ENCODE measurements around the gene PA2G4.
A peak's percentile ranks its signal among the peaks of the same experiment; 100 is the strongest.
"Not testable (repeated sequence)": the region's sequence is repeated elsewhere in the genome, so short reads cannot be mapped to it uniquely, and the experiment has no call there.

PA2G4 gene

DNA sequence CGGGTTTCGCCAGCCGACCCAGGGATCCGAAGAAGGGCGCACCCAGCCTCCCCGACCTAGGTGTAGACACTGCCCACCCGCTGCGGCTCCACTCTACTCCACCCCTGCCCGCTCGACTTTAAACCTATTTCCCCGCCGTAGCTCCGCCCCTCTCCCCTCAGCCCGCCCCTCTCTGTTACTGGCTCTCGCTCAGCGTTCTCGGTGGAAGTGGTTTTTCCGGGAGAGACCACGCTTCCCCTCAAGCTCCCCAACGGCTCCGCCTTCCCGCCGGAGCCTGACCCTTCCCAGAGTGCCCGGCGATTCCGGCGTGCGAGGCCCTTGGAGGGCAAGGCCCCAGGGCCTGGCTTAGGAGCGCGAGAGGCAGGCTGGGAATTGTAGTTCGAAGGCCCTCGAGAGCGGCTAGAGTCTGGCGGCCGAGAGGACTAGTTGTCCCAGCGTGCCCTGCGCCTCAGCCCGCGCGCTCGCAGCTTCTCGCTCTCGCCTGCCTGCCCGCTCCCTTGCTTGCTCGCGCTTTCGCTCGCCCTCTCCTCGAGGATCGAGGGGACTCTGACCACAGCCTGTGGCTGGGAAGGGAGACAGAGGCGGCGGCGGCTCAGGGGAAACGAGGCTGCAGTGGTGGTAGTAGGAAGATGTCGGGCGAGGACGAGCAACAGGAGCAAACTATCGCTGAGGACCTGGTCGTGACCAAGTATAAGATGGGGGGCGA is at the start of gene PA2G4:
Gene PA2G4 (plus strand): TSS at position 451 of the 706 bp plus-strand sequence. CDS start 179 bp downstream, at position 630.
- TF ChIP-seq ZNF274 (IDR thresholded peaks at IDR 0.05; ENCODE audit: low read depth, low read length), result no peak
- H3K4me3 ChIP-seq (ENCODE audit: low read length), result peak within 1 kb of the TSS; percentile 81

DNA sequence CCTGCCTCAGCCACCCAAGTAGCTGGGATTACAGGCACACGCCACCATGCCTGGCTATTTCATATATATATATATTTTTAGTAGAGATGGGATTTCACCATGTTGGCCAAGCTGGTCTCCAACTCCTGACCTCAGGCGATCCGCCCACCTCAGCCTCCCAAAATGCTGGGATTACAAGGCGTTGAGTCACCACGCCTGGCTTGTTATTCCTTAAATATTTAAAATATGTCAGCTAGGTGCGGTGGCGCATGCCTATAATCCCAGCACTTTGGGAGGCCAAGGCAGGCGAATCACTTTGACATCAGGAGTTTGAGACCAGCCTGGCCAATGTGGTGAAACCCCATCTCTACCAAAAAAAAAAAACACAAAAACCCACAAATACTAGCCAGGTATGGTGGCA is 44.4 kb upstream of the PA2G4 start:
- H3K4me3 ChIP-seq (ENCODE audit: low read length), result not testable (repeated sequence)

DNA sequence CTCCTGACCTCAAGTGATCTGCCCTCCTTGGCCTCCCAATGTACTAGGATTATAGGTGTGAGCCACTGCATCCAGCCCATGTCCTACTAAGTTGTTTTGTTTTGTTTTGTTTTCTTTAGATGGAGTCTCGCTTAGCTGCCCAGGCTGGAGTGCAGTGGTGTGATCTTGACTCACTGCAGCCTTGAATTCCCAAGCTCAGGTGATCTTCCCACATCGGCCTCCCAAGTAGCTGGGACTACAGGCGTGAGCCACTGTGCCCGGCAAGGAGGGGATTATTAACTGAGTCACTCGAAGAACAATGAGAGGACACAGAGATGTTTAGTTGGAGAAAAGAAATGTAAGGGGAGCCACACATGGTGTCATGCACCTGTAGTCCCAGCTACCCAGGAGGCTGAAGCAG is 42.4 kb upstream of the PA2G4 start:
- H3K4me3 ChIP-seq (ENCODE audit: low read length), result no peak overlapping the region
- no peak for TF ChIP-seq ZNF274 (IDR thresholded peaks at IDR 0.05; ENCODE audit: low read depth, low read length)

DNA sequence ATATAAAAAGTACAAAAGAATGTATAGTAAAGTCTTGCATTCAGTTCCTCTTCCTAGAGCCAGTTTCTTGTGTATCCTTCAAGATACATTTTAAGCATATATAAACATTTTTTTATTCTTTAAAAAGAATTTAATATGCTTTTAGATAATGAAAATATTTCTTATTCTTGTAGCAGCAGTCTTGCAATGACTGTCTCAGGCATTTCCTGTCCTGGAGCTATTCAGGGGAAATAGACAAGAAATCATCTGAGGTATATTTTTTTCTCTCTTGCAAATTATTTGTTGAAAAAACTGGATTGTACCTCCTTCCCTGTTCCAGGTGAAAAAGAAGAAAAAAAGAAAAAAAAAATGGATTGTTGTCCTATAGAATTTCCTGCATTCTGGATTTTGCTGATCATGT is 41.4 kb upstream of the PA2G4 start:
- no peak overlapping the region for H3K4me3 ChIP-seq (ENCODE audit: low read length)
- no peak for TF ChIP-seq ZNF274 (IDR thresholded peaks at IDR 0.05; ENCODE audit: low read depth, low read length)

DNA sequence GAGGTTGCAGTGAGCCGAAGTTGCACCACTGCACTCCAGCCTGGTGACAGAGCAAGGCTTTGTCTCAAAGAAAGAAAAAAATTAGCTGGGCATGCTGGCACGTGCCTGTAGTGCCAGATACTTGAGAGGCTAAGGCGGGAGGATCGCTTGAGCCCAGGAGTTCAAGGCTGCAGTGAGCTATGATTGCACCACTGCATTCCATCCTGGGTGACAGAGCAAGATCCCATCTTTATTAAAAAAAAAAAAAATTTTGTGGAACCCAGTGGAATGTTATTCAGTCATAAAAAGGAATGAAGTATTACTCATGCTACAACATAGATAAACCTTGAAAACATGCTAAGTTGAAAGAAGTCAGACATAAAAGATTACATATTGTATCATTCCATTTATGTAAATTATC is 32.7 kb upstream of the PA2G4 start:
- no peak for TF ChIP-seq ZNF274 (IDR thresholded peaks at IDR 0.05; ENCODE audit: low read depth, low read length)
- no peak overlapping the region for H3K4me3 ChIP-seq (ENCODE audit: low read length)

DNA sequence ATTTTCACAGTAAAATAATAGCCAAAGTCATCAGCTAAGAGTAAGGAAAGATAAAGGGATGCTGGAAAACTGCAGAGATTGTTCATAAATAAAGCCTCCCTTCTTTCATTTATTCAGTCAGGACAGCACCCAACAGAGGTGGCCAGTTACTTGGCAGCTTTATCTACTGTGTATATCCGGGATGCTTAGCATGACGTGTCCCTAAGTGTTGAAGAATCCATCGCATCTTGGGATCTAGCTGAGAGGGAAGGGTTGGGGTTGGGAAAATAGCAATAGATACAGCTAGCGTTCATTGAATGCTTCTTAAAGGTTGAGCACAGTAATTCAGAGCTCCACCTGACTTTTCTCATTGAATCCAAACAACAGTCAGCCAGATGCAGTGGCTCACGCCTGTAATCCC is 30.0 kb upstream of the PA2G4 start:
- no peak overlapping the region for H3K4me3 ChIP-seq (ENCODE audit: low read length)
- TF ChIP-seq ZNF274 (IDR thresholded peaks at IDR 0.05; ENCODE audit: low read depth, low read length), result no peak

DNA sequence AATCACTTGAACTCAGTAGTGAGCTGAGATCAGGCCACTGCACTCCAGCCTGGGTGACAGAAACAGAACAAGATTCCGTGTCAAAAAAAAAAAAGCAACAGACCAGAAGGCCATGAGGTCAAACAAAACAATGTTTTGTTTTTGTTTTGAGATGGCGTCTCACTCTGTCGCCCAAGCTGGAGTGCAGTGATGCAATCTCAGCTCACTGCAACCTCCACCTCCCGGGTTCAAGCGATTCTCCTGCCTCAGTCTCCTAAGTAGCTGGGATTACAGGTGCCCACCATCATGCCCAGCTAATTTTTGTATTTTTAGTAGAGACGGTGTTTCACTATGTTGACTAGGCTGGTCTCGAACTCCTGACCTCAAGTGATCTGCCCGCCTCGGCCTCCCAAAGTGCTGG is 26.4 kb upstream of the PA2G4 start:
- H3K4me3 ChIP-seq (ENCODE audit: low read length), result not testable (repeated sequence)

DNA sequence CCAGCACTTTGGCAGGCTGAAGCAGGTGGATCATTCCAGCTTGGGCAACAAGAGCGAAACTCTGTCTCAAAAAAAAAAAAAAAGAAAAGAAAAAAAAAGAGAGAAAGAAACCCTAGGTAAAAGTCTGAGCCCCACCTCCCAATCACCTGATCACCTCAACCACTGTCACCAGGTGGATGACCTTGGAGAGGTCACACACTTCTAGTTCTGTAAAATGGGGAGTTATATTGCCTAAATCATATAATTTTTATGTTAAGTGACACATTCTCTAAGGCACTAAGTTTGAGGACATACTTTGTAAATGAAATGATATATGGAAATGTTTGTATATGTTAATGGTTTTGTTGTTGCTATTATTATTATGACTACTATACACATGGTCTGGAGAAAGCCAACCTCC is 25.9 kb upstream of the PA2G4 start:
- TF ChIP-seq ZNF274 (IDR thresholded peaks at IDR 0.05; ENCODE audit: low read depth, low read length), result no peak
- no peak overlapping the region for H3K4me3 ChIP-seq (ENCODE audit: low read length)

DNA sequence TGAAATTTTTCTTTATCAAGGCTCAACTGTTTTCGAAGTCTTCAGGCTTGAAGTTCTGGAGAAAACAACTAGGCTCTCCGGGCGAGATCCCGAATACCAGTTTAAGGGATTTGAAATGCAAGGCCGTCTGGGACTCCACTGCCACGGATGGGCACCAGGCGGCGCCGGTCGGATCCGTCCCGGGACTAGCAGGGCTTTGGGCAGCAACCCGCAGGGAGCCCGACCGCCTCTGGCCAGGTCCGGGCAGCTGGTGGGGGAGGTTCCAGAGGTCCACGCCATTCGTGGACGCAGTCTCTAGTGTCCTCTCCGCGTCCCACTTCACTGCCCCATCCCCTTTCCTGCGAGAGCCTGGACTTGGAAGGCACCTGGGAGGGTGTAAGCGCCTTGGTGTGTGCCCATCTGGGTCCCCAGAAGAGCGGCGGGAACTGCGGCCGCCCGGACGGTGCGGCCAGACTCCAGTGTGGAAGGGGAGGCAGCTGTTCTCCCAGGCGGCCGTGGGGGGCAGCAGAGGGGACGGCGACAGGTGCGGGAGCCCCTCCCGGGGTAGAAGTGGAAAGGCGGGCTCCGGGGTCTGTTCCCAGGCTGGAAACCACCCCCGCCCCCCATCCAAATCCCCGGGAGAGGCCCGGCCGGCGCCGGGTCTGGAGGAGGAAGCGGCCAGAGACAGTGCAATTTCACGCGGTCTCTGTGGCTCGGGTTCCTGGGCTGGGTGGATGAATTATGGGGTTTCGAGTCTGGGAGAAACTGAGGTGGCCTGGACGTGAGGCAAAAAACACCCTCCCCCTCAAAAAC is 25.2 kb upstream of the PA2G4 start:
- peak overlapping the region; percentile 45; the same call in 1 of the 2 replicates for H3K4me3 ChIP-seq (ENCODE audit: low read length)
- TF ChIP-seq ZNF274 (IDR thresholded peaks at IDR 0.05; ENCODE audit: low read depth, low read length), result no peak

DNA sequence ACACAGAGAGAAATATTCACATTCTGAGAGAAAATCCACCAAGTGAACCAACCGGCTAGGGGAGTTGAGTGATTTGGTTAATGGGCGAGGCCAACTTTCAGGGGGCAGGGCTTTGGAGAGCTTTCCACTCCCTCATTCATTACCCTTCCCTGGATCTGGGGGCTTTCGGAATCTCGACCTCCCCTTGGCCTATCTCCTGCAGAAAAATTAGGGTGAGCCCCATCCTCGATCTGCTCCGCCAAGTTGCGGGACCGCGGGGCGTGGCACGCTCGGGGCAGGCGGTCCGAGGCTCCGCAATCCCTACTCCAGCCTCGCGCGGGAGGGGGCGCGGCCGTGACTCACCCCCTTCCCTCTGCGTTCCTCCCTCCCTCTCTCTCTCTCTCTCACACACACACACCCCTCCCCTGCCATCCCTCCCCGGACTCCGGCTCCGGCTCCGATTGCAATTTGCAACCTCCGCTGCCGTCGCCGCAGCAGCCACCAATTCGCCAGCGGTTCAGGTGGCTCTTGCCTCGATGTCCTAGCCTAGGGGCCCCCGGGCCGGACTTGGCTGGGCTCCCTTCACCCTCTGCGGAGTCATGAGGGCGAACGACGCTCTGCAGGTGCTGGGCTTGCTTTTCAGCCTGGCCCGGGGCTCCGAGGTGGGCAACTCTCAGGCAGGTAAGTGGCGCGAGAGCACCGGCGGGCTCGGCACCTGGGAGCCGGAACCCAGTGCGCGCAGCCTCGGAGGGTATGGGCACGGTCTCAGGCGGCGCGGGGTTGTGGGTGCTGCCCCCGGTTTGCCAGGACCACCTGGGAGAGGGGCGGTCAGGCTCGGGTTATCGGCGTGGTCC is 24.4 kb upstream of the PA2G4 start, which contains the start of gene ERBB3:
Gene ERBB3 (plus strand): TSS at position 443 of the 833 bp plus-strand sequence. CDS start 136 bp downstream, at position 579.
- no peak for TF ChIP-seq ZNF274 (IDR thresholded peaks at IDR 0.05; ENCODE audit: low read depth, low read length)

DNA sequence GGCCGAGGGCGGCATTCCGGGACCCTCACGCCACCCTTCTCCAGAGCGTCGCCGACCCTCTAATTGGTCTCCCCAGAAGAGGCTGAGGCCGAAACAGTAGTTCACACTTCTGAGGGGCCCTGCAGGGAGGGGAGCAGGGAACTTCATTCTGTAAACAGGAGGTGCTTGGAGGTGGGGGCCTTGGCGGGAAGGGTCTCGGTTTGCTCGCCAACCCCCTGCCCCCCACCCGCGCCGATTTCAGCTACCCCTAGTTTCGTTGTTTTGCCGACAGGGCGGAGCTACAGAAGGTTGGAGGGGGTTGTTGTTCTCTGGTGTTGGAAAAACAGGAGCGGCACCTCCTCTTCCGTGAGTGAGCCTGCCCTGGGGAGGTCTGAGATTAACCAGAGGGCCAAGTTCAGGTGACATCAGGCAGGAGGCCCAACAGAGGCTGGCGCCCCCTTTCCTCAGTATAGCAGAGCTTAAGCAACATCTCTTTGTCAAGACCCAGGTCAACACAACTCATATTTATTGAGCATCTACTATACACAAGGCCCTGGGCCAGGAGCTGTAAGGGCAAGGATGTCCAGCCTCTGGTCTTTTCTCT is 23.7 kb upstream of the PA2G4 start:
- H3K4me3 ChIP-seq (ENCODE audit: low read length), result no peak overlapping the region
- no peak for TF ChIP-seq ZNF274 (IDR thresholded peaks at IDR 0.05; ENCODE audit: low read depth, low read length)

More for the DNA sequence above, 24.4 kb upstream of the PA2G4 start, which contains the start of gene ERBB3:
- peak within 1 kb of the TSS; percentile 45; the same call in 1 of the 2 replicates for H3K4me3 ChIP-seq (ENCODE audit: low read length)

DNA sequence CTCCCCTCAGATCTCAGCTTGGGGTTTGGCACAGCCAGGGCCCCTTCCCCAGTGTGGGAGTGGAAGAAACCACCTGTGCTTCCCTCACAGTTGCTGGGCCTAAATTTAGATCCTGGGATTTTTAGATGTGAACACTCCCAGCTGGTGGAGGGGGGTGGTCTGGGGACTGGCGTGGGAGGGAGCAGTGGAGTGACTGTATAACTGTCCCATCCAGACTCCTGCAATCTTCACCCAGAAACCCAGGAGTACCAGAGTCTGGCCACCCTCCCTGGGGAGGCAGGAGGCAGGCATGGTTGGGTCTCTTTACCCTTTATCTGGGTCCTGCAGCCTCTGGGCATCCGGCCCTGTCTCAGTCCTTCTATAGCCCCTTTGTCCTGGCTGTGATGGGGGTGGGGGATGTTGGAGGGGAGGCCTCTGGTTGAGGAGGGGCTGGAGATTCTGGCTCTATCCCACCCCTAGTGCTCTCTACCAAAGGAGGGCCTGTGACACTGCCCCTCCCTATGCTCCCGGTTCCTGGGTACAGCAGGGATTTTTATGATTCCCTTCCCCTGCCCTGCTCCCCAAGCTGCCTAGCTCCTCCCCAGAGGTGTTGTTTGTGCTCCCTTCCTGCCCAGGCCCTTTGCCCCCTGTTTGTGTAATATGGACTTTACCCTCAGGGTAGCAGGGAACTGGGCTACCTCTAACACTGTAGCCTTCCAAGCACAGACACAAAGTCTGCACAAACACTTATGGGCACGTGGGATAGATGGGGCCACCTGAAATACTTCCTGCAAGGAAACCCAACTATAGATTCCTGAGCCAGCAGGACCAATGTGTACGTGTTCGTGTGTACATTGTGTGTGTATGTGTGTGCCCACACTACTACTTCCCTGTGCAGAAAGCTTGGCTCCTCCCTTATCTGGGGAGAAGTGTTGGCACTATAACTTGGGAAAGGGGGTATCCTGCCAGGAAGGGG is 22.7 kb upstream of the PA2G4 start:
- no peak overlapping the region for H3K4me3 ChIP-seq (ENCODE audit: low read length)

DNA sequence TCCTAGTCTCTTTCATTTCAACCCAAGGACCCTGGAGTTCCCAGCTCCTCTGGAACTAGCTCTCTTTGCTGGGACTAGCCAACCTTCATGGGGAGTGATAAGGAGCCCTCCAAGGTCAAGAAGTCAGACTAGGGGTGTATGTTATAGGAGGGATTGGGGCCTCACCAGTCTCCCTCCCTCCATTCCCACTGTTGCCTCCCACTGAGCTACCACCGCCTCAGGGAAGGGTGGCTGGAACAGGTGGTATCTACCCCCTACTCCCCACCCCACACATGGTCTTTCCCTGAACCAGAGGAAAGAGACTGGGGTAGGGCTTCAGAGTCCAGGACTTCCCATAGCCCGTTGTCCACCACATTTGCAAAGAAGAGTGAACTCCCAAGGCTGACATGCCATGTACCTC is 22.0 kb upstream of the PA2G4 start:
- no peak overlapping the region for H3K4me3 ChIP-seq (ENCODE audit: low read length)

More for the DNA sequence above, 22.7 kb upstream of the PA2G4 start:
- TF ChIP-seq ZNF274 (IDR thresholded peaks at IDR 0.05; ENCODE audit: low read depth, low read length), result no peak

More for the DNA sequence above, 22.0 kb upstream of the PA2G4 start:
- TF ChIP-seq ZNF274 (IDR thresholded peaks at IDR 0.05; ENCODE audit: low read depth, low read length), result no peak

Measured in GM08714 (cell line).